Thyroid gland (tissue), 4 donors: ENCODE measurements around the gene TRMT2A. TPM values are rescaled to one million over a fixed set of nuclear protein-coding genes. Genes with fewer than 3 reads are reported as not detected.

ENCODE experiments used
- DNase-seq, 2 donors: peaks; one replicate each; pipeline ENCODE4 v3.0.0-alpha.2; 2019
- H3K27ac ChIP-seq, 3 donors: fragments of 200-600 bp; sonication (generic); 1 replicate in 2 of 3; 2 replicates in 1 of 3; pipeline ENCODE4 v1.5.1; 2016 to 2019; ENCODE audit warnings: mild to moderate bottlenecking in 1 of 3, moderate library complexity in 1 of 3
- H3K27me3 ChIP-seq: fragments of 200-600 bp; sonication (generic); one replicate; pipeline ENCODE4 v1.5.1; 2019
- H3K36me3 ChIP-seq, 2 donors: fragments of 200-600 bp; sonication (generic); one replicate each; pipeline ENCODE4 v1.5.1; 2016 to 2019
- H3K4me1 ChIP-seq, 2 donors: fragments of 200-600 bp; sonication (generic); one replicate each; pipeline ENCODE4 v1.5.1; 2017 to 2019
- H3K4me3 ChIP-seq, 3 donors: fragments of 200-600 bp; sonication (generic); replicated peaks in 1 of 3; 1 replicate in 2 of 3; 2 replicates in 1 of 3; pipeline ENCODE4 v1.5.1; 2016; ENCODE audit warnings: mild to moderate bottlenecking in 1 of 3
- H3K9me3 ChIP-seq: fragments of 200-600 bp; sonication (generic); one replicate; pipeline ENCODE4 v1.5.1; 2017
- POLR2A ChIP-seq, 2 donors: fragments of 450-650 bp; IDR thresholded peaks; one replicate each; pipeline ENCODE4 v1.6.1; 2017; ENCODE audit warnings: antibody characterized with exemption in 2 of 2, mild to moderate bottlenecking in 2 of 2, moderate library complexity in 1 of 2
- WGBS, 2 donors: methylation state at CpG; one replicate each; pipeline ENCODE4 v1.1.5; 2017; 5-methylcytosine and 5-hydroxymethylcytosine counted together
- intact Hi-C: fragments of 100-400 bp; cut with DNase I; formaldehyde crosslinking; loops from one replicate; pipeline ENCODE4 v1.15.1; 2023
- total RNA-seq, 4 donors: library from RNA; depleted of rRNA; stranded (reverse); fragments of >200 nt; gene quantifications; one replicate each; pipeline ENCODE4 v1.2.3, GENCODE V29; 2016
- TF ChIP-seq, protein P1 (sequence below), 6 experiments: fragments of 200-600 bp in 3 of 6; fragments of 450-650 bp in 3 of 6; sonication (generic) in 3 of 6; IDR thresholded peaks; one replicate each; pipeline ENCODE4 v1.5.1; 2016 to 2019; ENCODE audit warnings: antibody characterized with exemption in 6 of 6, mild to moderate bottlenecking in 2 of 6, inconsistent platforms in 1 of 6, moderate library complexity in 1 of 6

The TRMT2A gene
- total RNA-seq, 4 donors from 2014 or later = 36.9 to 65.5 (median 53.3) TPM

DNA sequence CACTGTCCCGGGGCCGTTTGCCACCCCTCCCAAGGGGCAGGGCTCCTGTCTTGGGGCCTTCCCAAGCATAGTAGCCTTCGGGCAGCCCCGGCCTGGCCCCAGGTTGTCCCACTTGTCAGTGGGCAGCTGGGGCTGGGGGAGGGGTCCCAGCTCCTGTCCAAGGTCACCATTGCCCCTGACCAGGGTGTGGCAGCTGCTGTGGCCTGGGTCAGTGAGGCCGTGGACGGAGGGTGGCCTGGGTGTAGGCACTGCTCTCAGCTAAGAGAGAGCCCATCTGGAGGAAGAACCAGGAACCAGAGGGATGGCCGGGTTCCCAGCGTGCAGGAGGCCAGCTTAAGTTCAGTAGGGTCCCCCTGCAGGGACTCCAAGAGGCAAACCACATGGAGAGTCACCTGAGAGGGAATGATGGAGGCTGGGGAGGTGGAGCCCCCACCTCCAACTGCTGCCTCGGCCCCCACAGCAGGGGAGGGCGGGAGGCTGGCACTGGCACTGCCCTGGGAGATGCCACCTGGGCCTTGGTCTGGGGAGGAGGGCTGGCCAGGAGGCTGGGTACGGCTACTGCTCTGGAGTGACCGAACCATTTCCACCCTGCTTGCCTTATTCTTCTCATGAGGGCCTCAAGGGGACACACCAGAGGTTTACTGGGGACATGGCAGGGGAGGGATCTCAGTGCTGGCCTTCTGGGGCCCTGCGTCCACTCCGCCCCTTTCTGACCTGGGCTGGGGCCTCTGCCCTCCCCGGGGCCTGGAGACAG, 40.6 kb upstream of the TRMT2A start:
- no peak overlapping the region for H3K4me3 ChIP-seq
- no peak for TF ChIP-seq POLR2A (IDR thresholded peaks at IDR 0.05)
- TF ChIP-seq, protein P1, sequence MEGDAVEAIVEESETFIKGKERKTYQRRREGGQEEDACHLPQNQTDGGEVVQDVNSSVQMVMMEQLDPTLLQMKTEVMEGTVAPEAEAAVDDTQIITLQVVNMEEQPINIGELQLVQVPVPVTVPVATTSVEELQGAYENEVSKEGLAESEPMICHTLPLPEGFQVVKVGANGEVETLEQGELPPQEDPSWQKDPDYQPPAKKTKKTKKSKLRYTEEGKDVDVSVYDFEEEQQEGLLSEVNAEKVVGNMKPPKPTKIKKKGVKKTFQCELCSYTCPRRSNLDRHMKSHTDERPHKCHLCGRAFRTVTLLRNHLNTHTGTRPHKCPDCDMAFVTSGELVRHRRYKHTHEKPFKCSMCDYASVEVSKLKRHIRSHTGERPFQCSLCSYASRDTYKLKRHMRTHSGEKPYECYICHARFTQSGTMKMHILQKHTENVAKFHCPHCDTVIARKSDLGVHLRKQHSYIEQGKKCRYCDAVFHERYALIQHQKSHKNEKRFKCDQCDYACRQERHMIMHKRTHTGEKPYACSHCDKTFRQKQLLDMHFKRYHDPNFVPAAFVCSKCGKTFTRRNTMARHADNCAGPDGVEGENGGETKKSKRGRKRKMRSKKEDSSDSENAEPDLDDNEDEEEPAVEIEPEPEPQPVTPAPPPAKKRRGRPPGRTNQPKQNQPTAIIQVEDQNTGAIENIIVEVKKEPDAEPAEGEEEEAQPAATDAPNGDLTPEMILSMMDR (IDR thresholded peaks at IDR 0.05) = no peak
- H3K4me1 ChIP-seq = peaks cover 0 to 4% of the 10 kb centered on the region in 2 donors
- H3K9me3 ChIP-seq = no peaks in the 10 kb centered on the region
- 76 to 93% methylated on average over 8 to 9 of the region's 15 CpGs for WGBS, 2 donors
- H3K27ac ChIP-seq = no peak overlapping the region
- intact Hi-C loops = loop anchor here (2.0 to 5.0 kb wide), 2 partner anchors 110 to 127 kb away; partner anchors contain the start of gene RTN4R
- H3K27me3 ChIP-seq = no peaks in the 10 kb centered on the region
- H3K36me3 ChIP-seq = no peaks in the 10 kb centered on the region
- no peak for DNase-seq

DNA sequence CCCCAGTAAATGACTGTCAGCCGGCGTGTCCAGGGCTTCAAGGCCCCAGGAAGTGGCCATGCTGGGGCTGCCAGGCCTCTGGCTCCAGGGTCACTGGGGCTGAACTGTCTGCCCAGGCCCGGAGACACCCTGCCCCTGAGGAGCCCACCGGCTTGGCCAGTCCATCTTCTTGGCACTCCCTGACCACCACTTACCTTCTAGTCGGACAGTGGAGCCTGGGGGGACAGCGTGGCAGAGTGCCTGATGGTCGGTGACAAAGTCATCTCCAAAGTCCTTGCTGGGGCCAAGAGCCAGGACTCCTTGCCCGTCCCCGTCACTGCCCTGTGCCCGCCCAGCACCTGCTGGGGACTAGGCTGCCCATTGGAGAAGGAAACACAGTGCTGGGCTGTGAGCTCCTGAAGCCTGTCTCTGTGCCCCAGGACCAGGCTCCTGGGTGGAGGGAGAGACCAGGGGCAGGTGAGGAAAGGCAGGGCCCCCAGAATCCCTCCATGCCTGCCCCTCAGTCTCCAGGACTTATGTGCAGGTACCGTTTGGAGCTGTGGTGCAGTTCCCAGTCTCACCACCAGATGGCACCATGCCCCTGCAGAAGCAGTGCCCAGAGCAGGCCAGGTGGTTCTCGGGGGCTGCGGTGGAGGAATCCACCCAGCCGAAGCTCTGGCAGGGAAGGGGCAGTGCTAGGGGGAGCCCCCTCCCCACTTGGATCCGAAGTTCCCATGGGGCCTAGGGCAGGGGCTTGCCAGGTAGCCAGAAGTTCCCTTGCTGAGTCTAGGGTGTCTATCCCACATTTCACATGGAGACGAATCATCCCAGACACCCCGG, 39.8 kb upstream of the TRMT2A start:
- intact Hi-C loops = loop anchor here (2.0 to 5.0 kb wide), 2 partner anchors 110 to 128 kb away; partner anchors contain the start of gene RTN4R
- 68 to 75% methylated on average over 4 to 5 of the region's 17 CpGs for WGBS, 2 donors
- Histone ChIP-seq H3K27ac (no peak overlapping the region), H3K36me3 (no peaks in the 10 kb centered on the region), H3K27me3 (no peaks in the 10 kb centered on the region), H3K4me3 (no peak overlapping the region), H3K9me3 (no peaks in the 10 kb centered on the region), H3K4me1 (peaks cover 0 to 4% of the 10 kb centered on the region in 2 donors)
- TF ChIP-seq POLR2A (IDR thresholded peaks at IDR 0.05) = no peak
- TF ChIP-seq, protein P1 (IDR thresholded peaks at IDR 0.05) = peak; percentile 96 to 100 (median 98)
- peak; percentile 85 to 87 for DNase-seq

DNA sequence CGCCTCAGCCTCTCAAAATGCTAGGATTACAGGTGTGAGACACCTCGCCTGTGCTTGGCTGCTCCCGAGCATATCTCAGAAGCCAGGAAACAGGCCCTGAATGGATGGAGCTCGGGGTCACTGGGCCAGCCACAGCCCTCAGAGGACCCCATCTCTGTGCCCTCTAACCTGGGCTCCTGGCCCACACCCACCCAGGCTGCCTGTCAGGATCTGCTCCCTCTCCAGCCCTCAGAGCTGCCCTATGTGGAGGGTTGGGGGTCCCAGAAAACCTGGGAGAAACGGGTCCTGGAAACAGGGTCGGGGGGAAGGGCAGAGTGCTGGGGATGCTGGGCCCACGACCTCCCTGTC, 39.0 kb upstream of the TRMT2A start:
- Histone ChIP-seq H3K27ac (no peak overlapping the region), H3K9me3 (no peaks in the 10 kb centered on the region), H3K4me1 (peaks cover 0 to 4% of the 10 kb centered on the region in 2 donors), H3K27me3 (no peaks in the 10 kb centered on the region), H3K4me3 (no peak overlapping the region), H3K36me3 (no peaks in the 10 kb centered on the region)
- no peak for TF ChIP-seq POLR2A (IDR thresholded peaks at IDR 0.05)
- TF ChIP-seq, protein P1 (IDR thresholded peaks at IDR 0.05) = no peak
- intact Hi-C loops = loop anchor here (2.0 to 5.0 kb wide), 2 partner anchors 111 to 129 kb away; partner anchors contain the start of gene RTN4R
- 67 to 72% methylated on average over 3 to 5 of the region's 7 CpGs for WGBS, 2 donors
- DNase-seq = no peak

DNA sequence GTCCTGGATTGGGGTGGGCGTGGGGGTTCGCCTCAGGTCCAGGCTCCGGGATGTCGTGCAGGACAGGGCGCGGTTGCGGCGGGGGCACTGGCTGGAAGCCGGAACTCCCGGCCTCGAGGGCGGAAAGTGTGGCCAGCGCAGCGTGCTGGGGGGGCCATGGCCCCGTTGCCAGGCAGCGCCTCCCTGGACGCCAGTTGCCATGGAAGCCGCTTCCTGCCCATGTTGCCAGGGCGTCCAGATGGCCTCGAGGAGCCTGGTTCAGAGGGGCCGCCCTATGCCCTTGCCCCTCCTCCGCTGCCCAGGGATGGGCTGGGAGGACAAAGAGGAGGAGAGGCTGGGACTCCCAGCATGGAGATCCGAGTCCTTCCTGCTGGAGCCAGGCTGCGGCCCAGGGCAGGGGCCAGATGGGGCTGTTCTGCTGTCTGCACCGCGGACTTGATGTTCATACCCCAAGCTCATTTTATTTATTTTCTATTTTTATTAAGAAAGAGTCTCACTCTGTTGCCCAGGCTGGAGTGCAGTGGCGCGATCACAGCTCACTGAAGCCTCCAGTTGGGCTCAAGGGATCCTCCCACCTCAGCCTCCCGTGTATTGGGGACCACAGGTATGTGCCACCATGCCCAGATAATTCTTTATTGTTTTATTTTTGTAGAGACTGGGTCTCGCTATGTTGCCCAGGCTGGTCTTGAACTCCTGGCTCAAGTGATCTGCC, 38.5 kb upstream of the TRMT2A start:
- Histone ChIP-seq H3K4me3 (no peak overlapping the region), H3K36me3 (no peaks in the 10 kb centered on the region), H3K4me1 (peaks cover 0 to 4% of the 10 kb centered on the region in 2 donors), H3K27ac (no peak overlapping the region), H3K27me3 (no peaks in the 10 kb centered on the region), H3K9me3 (no peaks in the 10 kb centered on the region)
- intact Hi-C loops = loop anchor here (2.0 to 5.0 kb wide), 2 partner anchors 112 to 129 kb away; partner anchors contain the start of gene RTN4R
- no peak for DNase-seq
- TF ChIP-seq, protein P1 (IDR thresholded peaks at IDR 0.05) = no peak
- no peak for TF ChIP-seq POLR2A (IDR thresholded peaks at IDR 0.05)
- WGBS, 2 donors = 72 to 76% methylated on average over 10 to 25 of the region's 30 CpGs
